ENCODE measurements around the gene ARHGAP6. TPM values are rescaled to one million over a fixed set of nuclear protein-coding genes. Genes with fewer than 3 reads are reported as not detected.

The ARHGAP6 gene
- total RNA-seq, 1 experiment from 2014 or later = not detected

DNA sequence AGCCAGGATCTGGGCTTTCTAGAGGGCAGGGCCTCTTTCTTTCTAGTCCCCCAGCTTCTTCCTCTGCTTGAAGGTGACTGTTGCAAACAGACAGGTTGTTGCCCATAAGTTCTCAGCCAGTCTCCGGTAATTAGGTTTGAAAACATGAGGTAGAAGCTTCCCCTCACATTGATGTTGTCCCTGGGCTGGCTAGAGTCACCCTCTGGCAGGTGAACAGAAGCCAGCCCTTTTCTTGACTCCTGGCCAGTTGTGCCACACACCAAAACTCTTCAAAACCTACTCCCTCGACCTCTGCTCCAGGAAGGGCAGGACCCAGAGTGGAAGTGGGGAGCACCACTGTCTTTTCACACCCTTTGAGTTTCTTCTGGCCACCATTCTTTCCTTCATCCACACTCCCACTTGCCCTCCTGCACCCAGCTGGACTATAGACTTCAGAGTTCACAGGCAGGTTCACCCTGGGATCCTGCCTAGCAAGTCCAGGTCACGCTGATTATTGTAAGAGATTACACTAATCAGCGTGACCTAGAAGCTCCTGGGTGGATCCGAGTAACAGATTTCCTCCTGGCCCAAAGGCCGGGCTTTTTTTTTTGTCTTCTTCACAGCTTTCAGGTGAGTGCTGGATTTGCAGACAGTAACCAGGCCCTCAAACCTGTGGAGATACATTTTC is 37.4 kb upstream of the ARHGAP6 start:
- intact Hi-C loops (cut with micrococcal nuclease) = no loop called here

DNA sequence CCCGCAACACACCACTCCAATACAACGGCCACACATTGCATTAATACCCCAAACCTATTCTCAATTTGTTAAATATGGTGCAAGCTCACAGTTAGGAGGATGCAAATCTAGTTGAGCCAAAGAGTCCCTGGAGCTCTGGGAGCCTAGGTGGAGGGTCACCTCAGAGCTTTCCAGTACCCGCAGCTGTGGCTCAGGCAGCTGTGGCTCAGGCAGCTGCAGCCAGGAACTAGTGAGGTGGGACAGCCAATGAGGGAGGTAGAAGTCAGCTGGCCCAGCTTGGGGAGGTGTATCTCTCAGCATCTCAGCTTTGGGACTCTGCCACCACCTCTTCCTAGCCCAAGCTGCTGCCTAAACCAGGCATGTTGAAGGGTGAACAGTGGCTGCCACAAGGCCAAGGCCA is 36.7 kb upstream of the ARHGAP6 start:
- Mint-ChIP-seq H3K4me1 (ENCODE audit: insufficient read depth, unreplicated experiment) (no peaks in the 10 kb centered on the region), H3K4me3 (ENCODE audit: unreplicated experiment) (no peak overlapping the region), H3K9me3 (ENCODE audit: unreplicated experiment) (no peaks in the 10 kb centered on the region), H3K36me3 (ENCODE audit: insufficient read depth, unreplicated experiment) (no peaks in the 10 kb centered on the region), H3K27me3 (ENCODE audit: insufficient read depth, unreplicated experiment) (peaks cover 24% of the 10 kb centered on the region), H3K27ac (ENCODE audit: low read depth, unreplicated experiment) (no peak overlapping the region)
- no TSS peak for BruUV-seq (replicated peaks)
- ChIA-PET CTCF (interaction anchor here (0.6 kb wide), 1 partner anchor 268 kb away, joined by 4 read pairs; no protein-coding TSS in a partner anchor), POLR2A (no interaction called here)
- no peak for TF ChIP-seq CTCF (IDR thresholded peaks at IDR 0.05; ENCODE audit: unreplicated experiment)
- no peak for DNase-seq (ENCODE audit: unreplicated experiment)
- intact Hi-C loops (cut with micrococcal nuclease) = no loop called here

More for the DNA sequence above, 37.4 kb upstream of the ARHGAP6 start:
- ChIA-PET CTCF (no interaction called here), POLR2A (no interaction called here)
- no peaks in the 10 kb centered on the region for H3K36me3 Mint-ChIP-seq (ENCODE audit: insufficient read depth, unreplicated experiment)
- no peaks in the 10 kb centered on the region for H3K4me1 Mint-ChIP-seq (ENCODE audit: insufficient read depth, unreplicated experiment)
- no peak for TF ChIP-seq CTCF (IDR thresholded peaks at IDR 0.05; ENCODE audit: unreplicated experiment)
- H3K9me3 Mint-ChIP-seq (ENCODE audit: unreplicated experiment) = no peaks in the 10 kb centered on the region
- H3K4me3 Mint-ChIP-seq (ENCODE audit: unreplicated experiment) = no peak overlapping the region
- peaks cover 21% of the 10 kb centered on the region for H3K27me3 Mint-ChIP-seq (ENCODE audit: insufficient read depth, unreplicated experiment)
- DNase-seq (ENCODE audit: unreplicated experiment) = no peak
- BruUV-seq (replicated peaks) = no TSS peak
- no peak overlapping the region for H3K27ac Mint-ChIP-seq (ENCODE audit: low read depth, unreplicated experiment)

GRCh38 chrX:11698702-11699101 is 33.0 kb upstream of the ARHGAP6 start:
- H3K27me3 Mint-ChIP-seq (ENCODE audit: insufficient read depth, unreplicated experiment) = peaks cover 33% of the 10 kb centered on the region
- H3K9me3 Mint-ChIP-seq (ENCODE audit: unreplicated experiment) = no peaks in the 10 kb centered on the region
- no peak for DNase-seq (ENCODE audit: unreplicated experiment)
- intact Hi-C loops (cut with micrococcal nuclease) = no loop called here
- POLR2A ChIA-PET = no interaction called here
- TF ChIP-seq CTCF (IDR thresholded peaks at IDR 0.05; ENCODE audit: unreplicated experiment) = no peak
- no peaks in the 10 kb centered on the region for H3K4me1 Mint-ChIP-seq (ENCODE audit: insufficient read depth, unreplicated experiment)
- no TSS peak for BruUV-seq (replicated peaks)
- no peaks in the 10 kb centered on the region for H3K36me3 Mint-ChIP-seq (ENCODE audit: insufficient read depth, unreplicated experiment)
- H3K27ac Mint-ChIP-seq (ENCODE audit: low read depth, unreplicated experiment) = no peak overlapping the region
- no peak overlapping the region for H3K4me3 Mint-ChIP-seq (ENCODE audit: unreplicated experiment)
- CTCF ChIA-PET = no interaction called here

GRCh38 chrX:11688201-11688600 is 22.5 kb upstream of the ARHGAP6 start:
- no peak overlapping the region for H3K4me3 Mint-ChIP-seq (ENCODE audit: unreplicated experiment)
- no peaks in the 10 kb centered on the region for H3K9me3 Mint-ChIP-seq (ENCODE audit: unreplicated experiment)
- BruUV-seq (replicated peaks) = no TSS peak
- POLR2A ChIA-PET = no interaction called here
- intact Hi-C loops (cut with micrococcal nuclease) = no loop called here
- peaks cover 41% of the 10 kb centered on the region for H3K27me3 Mint-ChIP-seq (ENCODE audit: insufficient read depth, unreplicated experiment)
- no peaks in the 10 kb centered on the region for H3K36me3 Mint-ChIP-seq (ENCODE audit: insufficient read depth, unreplicated experiment)
- DNase-seq (ENCODE audit: unreplicated experiment) = no peak
- TF ChIP-seq CTCF (IDR thresholded peaks at IDR 0.05; ENCODE audit: unreplicated experiment) = no peak
- no peaks in the 10 kb centered on the region for H3K4me1 Mint-ChIP-seq (ENCODE audit: insufficient read depth, unreplicated experiment)
- CTCF ChIA-PET = no interaction called here
- H3K27ac Mint-ChIP-seq (ENCODE audit: low read depth, unreplicated experiment) = no peak overlapping the region

Measured in MCF 10A (cell line).